ENCODE data around the gene PLAU.

Gene PLAU

GRCh38 chr10:73865107-73865458 lies 45.8 kb upstream of the PLAU start:
- DNase-seq (ENCODE audit: low spot score) (no peak), ATAC-seq (ENCODE audit: low read depth) (no peak)
- no peak overlapping the region for H3K4me3 ChIP-seq (ENCODE audit: severe bottlenecking)
- H3K27ac ChIP-seq (ENCODE audit: poor library complexity, severe bottlenecking) = no peak overlapping the region
- H3K27me3 ChIP-seq (ENCODE audit: insufficient read depth, poor library complexity, severe bottlenecking) = no peaks in the 10 kb centered on the region
- peaks cover 19% of the 10 kb centered on the region for H3K36me3 ChIP-seq (ENCODE audit: low read depth)
- H3K9me3 ChIP-seq (ENCODE audit: severe bottlenecking) = no peaks in the 10 kb centered on the region
- no peak for TF ChIP-seq CTCF (IDR thresholded peaks at IDR 0.05; ENCODE audit: poor library complexity, severe bottlenecking)
- no peaks in the 10 kb centered on the region for H3K4me1 ChIP-seq (ENCODE audit: insufficient read depth, poor library complexity, severe bottlenecking)

DNA sequence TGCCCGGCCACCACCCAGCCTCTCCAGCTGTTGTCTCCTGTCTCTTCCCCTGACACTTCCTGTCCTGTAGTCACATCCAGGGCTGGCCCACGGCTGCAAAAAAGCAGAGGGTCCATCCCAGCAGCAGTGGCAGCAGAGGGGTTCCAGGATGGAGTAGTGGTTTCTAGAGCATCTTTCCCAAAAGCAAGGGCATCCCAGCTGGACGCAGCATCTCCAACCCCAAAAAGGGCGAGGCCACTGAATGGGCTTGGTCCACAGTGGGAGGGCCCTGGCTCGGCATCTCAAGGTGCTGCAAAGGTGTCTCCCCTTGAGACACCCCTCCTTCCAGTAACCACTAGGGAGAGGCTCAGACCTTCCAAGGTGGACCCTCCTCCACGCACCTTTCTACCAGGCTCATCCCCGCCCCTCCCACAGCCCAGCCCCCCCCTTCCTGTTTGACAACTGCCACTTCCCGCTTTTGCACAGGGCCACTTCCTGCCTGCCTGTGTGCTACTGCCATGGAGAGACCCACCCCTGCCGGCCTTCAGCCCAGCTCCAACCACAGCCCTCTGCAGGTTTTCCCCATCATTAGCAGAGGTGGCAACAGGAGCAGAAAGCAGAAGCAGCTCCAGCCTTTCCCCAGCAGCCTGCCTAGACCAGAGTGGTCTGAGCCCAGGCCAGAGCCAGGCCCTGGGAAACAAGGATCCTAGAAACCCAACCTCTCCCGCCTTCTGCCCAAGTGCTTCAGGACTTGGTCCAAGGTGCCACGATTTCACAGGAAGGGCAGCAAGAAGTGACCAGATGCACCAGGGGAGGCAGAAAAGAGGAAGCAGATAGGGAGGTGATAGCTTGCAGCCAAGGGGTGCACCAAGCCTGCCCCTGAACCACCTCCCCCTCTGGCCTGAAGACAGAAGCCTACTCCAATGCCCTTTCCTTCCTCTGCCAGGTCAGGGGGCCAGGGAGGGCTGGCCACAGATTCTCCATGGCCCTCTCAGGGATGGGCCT lies 45.2 kb upstream of the PLAU start:
- no peaks in the 10 kb centered on the region for H3K9me3 ChIP-seq (ENCODE audit: severe bottlenecking)
- no peaks in the 10 kb centered on the region for H3K4me1 ChIP-seq (ENCODE audit: insufficient read depth, poor library complexity, severe bottlenecking)
- H3K36me3 ChIP-seq (ENCODE audit: low read depth) = peaks cover 19% of the 10 kb centered on the region
- ATAC-seq (ENCODE audit: low read depth) (no peak; the same call in 2 of the 3 replicates), DNase-seq (ENCODE audit: low spot score) (no peak)
- H3K27me3 ChIP-seq (ENCODE audit: insufficient read depth, poor library complexity, severe bottlenecking) = no peaks in the 10 kb centered on the region
- no peak overlapping the region for H3K27ac ChIP-seq (ENCODE audit: poor library complexity, severe bottlenecking)
- no peak for TF ChIP-seq CTCF (IDR thresholded peaks at IDR 0.05; ENCODE audit: poor library complexity, severe bottlenecking)
- no peak overlapping the region for H3K4me3 ChIP-seq (ENCODE audit: severe bottlenecking)

GRCh38 chr10:73866621-73867020 lies 44.3 kb upstream of the PLAU start:
- H3K27me3 ChIP-seq (ENCODE audit: insufficient read depth, poor library complexity, severe bottlenecking) = no peaks in the 10 kb centered on the region
- no peak for DNase-seq (ENCODE audit: low spot score)
- ATAC-seq (ENCODE audit: low read depth) = no peak
- peaks cover 25% of the 10 kb centered on the region for H3K36me3 ChIP-seq (ENCODE audit: low read depth)
- H3K4me3 ChIP-seq (ENCODE audit: severe bottlenecking) = no peak overlapping the region
- H3K9me3 ChIP-seq (ENCODE audit: severe bottlenecking) = no peaks in the 10 kb centered on the region
- no peak for TF ChIP-seq CTCF (IDR thresholded peaks at IDR 0.05; ENCODE audit: poor library complexity, severe bottlenecking)
- no peak overlapping the region for H3K27ac ChIP-seq (ENCODE audit: poor library complexity, severe bottlenecking)
- H3K4me1 ChIP-seq (ENCODE audit: insufficient read depth, poor library complexity, severe bottlenecking) = no peaks in the 10 kb centered on the region

GRCh38 chr10:73867126-73867807 lies 43.7 kb upstream of the PLAU start:
- Histone ChIP-seq H3K4me3 (ENCODE audit: severe bottlenecking) (no peak overlapping the region), H3K36me3 (ENCODE audit: low read depth) (peaks cover 31% of the 10 kb centered on the region), H3K4me1 (ENCODE audit: insufficient read depth, poor library complexity, severe bottlenecking) (peaks cover 3% of the 10 kb centered on the region), H3K9me3 (ENCODE audit: severe bottlenecking) (no peaks in the 10 kb centered on the region), H3K27me3 (ENCODE audit: insufficient read depth, poor library complexity, severe bottlenecking) (no peaks in the 10 kb centered on the region), H3K27ac (ENCODE audit: poor library complexity, severe bottlenecking) (no peak overlapping the region)
- TF ChIP-seq CTCF (IDR thresholded peaks at IDR 0.05; ENCODE audit: poor library complexity, severe bottlenecking) = no peak
- DNase-seq (ENCODE audit: low spot score) = no peak
- ATAC-seq (ENCODE audit: low read depth) = no peak
